Stomach smooth muscle (tissue), 2 donors: ENCODE data around the gene MAML3.

Source experiments
- H3K27ac ChIP-seq: one replicate; pipeline ENCODE4 v1.7.0; 2013; ENCODE audit warnings: mild to moderate bottlenecking, low read length, inconsistent platforms
- H3K27me3 ChIP-seq, 2 donors: one replicate each; pipeline ENCODE4 v1.7.0; 2013; ENCODE audit warnings: low read length in 2 of 2; ENCODE audit not compliant: insufficient read depth in 2 of 2, control insufficient read depth in 1 of 2
- H3K36me3 ChIP-seq, 2 donors: one replicate each; pipeline ENCODE4 v1.7.0; 2013; ENCODE audit warnings: low read length in 2 of 2; ENCODE audit not compliant: control insufficient read depth in 2 of 2, insufficient read depth in 2 of 2
- H3K4me1 ChIP-seq: one replicate; pipeline ENCODE4 v1.7.0; 2013; ENCODE audit warnings: low read length; ENCODE audit not compliant: control insufficient read depth, insufficient read depth
- H3K4me3 ChIP-seq, 2 donors: one replicate each; pipeline ENCODE4 v1.7.0; 2013; ENCODE audit warnings: low read length in 2 of 2
- H3K9ac ChIP-seq, 2 donors: one replicate each; pipeline ENCODE4 v1.7.0; 2013; ENCODE audit warnings: low read length in 2 of 2, mild to moderate bottlenecking in 1 of 2
- H3K9me3 ChIP-seq, 2 donors: one replicate each; pipeline ENCODE4 v1.7.0; 2013; ENCODE audit warnings: low read length in 2 of 2; ENCODE audit not compliant: control insufficient read depth in 2 of 2
- donor health status: healthy.
- donor health status: Pancreatic carcinoma.

MAML3 gene

DNA sequence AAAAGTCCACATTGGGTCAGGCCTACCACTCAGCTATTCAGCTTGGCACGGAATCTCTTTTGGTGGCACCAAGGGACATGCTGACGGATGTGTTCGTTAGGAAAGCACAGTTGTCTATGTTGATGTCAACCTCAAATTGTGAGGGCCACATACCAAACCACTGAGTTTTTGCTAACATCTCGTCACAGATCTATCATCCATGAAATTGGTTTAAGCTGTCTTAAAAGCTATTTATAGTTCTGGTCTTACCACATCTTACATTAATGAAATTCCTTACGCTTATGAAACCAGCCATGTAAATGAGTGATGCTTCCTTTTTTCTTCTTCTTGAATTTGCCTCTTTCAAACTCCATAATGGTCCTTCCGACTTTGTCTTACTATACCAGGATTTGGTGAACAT is 386.8 kb downstream of the MAML3 start:
- H3K4me3 ChIP-seq = no peak overlapping the region
- no peaks in the 10 kb centered on the region for H3K9me3 ChIP-seq
- H3K27me3 ChIP-seq = no peaks in the 10 kb centered on the region
- H3K4me1 ChIP-seq = peaks cover 22% of the 10 kb centered on the region
- no peak overlapping the region for H3K9ac ChIP-seq
- H3K36me3 ChIP-seq = no peaks in the 10 kb centered on the region
- H3K27ac ChIP-seq = no peak overlapping the region

DNA sequence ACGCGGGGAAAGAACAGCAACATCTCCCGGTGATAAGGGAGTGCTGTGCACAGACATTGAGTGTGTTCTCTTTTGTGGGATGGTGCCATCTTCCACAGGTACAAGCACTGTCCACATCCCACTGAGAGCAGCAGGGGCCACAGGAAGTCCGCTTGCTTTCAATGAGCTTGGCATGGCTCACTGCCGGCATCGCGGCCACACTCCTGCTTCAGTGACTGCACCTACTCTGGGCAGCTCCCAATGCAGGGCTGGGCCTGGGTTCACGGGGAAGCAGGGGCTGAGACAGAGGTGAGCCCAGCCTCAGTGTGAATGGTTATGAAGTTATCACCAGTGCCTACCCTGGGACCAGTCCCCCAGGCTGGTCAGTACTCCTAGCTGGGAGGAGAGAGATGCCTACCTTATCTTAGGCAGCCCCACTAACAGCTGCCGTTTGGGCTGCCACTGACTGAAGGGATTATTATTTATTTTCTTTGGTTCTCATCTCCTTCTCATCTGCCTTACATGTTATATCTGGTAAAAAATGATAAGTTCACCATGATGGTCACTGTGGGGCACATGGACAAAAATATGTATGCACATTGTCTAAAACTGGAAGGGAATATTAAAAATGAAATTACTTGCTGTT is 389.2 kb downstream of the MAML3 start:
- no peaks in the 10 kb centered on the region for H3K36me3 ChIP-seq
- H3K4me1 ChIP-seq = peaks cover 22% of the 10 kb centered on the region
- H3K4me3 ChIP-seq = peak overlapping the region in 1 of 2 donors; percentile 47
- no peak overlapping the region for H3K27ac ChIP-seq
- H3K27me3 ChIP-seq = no peaks in the 10 kb centered on the region
- no peaks in the 10 kb centered on the region for H3K9me3 ChIP-seq
- H3K9ac ChIP-seq = no peak overlapping the region

DNA sequence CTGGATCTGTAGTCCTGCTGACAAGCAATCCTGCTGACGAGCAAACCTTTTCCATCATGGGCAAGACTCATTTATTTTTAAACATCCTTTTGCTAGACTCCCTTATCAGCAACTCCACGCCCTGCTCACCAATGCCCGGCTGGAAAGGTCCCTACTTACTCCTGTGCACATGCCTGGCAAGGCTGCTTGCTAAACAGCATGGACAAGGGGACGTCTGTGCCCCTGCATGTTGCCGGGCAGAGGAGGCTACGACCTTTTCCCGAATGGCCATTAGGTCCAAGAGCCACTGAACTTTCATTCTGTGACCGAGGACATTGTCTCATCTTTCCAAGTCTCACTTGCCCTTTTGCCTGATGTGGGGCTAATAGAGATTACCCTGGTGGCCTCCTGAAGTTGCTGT is 389.8 kb downstream of the MAML3 start:
- Histone ChIP-seq H3K27ac (no peak overlapping the region), H3K9me3 (no peaks in the 10 kb centered on the region), H3K36me3 (no peaks in the 10 kb centered on the region), H3K27me3 (no peaks in the 10 kb centered on the region), H3K4me3 (peak overlapping the region in 1 of 2 donors; percentile 47), H3K9ac (no peak overlapping the region), H3K4me1 (peaks cover 22% of the 10 kb centered on the region)

DNA sequence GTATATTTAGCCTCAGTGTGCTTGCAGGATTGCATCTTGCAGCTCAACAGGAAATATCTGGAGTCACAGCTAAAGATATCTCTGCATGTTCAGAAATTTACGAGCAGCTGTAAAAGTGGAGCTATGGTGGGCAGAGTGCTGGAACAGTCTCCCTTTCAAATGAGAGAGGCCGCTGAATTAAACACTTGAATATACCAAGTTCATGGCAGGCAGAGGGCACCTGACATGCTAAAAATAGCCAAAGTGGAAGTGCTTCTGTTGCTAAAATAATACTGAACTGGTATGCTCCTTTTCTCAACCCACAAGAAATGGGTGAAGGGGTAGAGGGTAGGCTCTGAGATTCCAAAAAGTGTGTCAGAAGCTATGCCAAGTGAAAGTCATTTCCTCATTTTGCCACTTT is 390.3 kb downstream of the MAML3 start:
- peak overlapping the region; percentile 37 to 47 for H3K4me3 ChIP-seq
- H3K27me3 ChIP-seq = no peaks in the 10 kb centered on the region
- no peak overlapping the region for H3K9ac ChIP-seq
- peaks cover 22% of the 10 kb centered on the region for H3K4me1 ChIP-seq
- no peaks in the 10 kb centered on the region for H3K36me3 ChIP-seq
- no peaks in the 10 kb centered on the region for H3K9me3 ChIP-seq
- H3K27ac ChIP-seq = peak overlapping the region; percentile 31

DNA sequence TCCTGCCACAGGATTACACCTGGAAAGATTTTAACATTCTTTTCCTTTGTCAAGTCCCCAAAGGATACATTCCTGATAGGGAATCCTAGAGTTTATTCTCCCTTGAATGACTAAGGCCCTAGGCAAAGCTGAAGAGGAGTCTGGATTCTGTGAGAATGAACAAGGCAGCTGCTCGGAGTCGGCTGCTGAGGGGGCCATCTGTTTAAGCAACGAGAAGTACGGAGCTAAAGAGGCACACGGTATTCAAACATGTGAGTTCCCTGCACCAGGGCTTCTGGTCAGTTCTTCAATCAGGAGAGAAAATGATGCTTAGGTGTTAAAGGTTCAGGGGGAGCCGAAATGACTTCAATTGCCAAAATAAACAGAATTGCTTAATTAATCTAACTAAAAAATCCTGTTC is 390.8 kb downstream of the MAML3 start:
- Histone ChIP-seq H3K27ac (peak overlapping the region; percentile 31), H3K4me3 (peak overlapping the region in 1 of 2 donors; percentile 47), H3K27me3 (no peaks in the 10 kb centered on the region), H3K9ac (no peak overlapping the region), H3K4me1 (peaks cover 22% of the 10 kb centered on the region), H3K36me3 (no peaks in the 10 kb centered on the region), H3K9me3 (no peaks in the 10 kb centered on the region)

DNA sequence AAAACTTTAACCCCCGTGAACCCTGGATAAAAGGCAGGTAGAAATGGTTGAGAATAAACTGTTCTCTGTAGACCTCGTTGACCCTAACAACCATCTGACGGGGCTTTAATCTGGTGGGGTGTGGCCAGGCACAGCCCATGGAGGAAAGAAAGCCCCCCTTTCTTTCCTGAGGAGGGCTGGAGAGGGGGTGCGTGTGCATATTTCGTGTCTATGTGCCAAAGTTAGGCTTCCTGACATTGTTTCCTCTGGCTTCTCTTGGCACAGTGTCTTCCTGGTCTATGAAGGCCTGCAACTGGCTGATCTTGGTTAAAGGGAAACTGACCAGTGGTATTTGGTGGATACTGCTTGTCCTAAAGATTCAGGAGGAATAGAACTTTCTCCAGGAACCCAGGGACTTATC is 391.3 kb downstream of the MAML3 start:
- Histone ChIP-seq H3K27me3 (no peaks in the 10 kb centered on the region), H3K9ac (no peak overlapping the region), H3K4me3 (no peak overlapping the region), H3K27ac (no peak overlapping the region), H3K4me1 (peaks cover 22% of the 10 kb centered on the region), H3K9me3 (no peaks in the 10 kb centered on the region), H3K36me3 (no peaks in the 10 kb centered on the region)

DNA sequence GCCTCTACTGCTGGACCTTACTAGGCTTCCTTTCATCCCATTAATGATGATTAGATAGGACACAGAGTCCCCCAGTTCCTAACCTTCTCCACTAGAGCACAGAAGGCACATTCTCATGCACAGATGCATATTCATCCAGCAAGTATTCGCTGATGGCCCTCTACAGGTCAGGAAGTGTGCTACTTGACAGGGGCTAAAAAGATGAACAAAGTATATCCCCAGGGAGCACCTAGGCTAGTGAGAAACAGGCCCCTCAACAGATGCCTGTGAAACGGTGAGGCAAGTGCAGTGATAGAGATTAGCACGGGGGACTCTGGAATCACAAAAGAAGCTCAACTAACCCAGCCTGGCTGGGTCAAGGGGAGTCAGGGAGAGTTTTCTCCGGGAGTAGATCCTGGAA is 392.5 kb downstream of the MAML3 start:
- Histone ChIP-seq H3K27ac (no peak overlapping the region), H3K9ac (no peak overlapping the region), H3K9me3 (no peaks in the 10 kb centered on the region), H3K4me3 (no peak overlapping the region), H3K27me3 (no peaks in the 10 kb centered on the region), H3K36me3 (no peaks in the 10 kb centered on the region), H3K4me1 (peaks cover 22% of the 10 kb centered on the region)

DNA sequence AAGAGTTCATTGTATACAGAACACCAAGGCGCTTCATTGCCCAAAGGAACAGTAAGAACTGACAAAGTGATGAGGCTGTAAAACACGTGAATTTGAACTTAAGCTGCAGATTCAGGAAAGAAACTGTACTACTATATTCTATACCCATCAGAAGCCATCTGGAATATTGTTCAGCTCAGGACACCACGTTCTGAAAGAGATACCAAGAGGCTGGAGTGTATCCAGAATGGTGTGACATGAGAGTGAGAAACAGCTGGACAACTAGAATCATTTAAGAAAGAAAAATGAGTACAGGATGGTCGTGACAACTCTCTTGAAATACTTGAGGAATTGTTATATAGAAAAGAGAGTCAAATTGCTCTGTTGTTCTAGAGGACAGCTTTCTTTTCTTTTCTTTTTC is 393.4 kb downstream of the MAML3 start:
- H3K27me3 ChIP-seq = no peaks in the 10 kb centered on the region
- no peak overlapping the region for H3K9ac ChIP-seq
- H3K9me3 ChIP-seq = no peaks in the 10 kb centered on the region
- H3K27ac ChIP-seq = no peak overlapping the region
- peaks cover 22% of the 10 kb centered on the region for H3K4me1 ChIP-seq
- no peaks in the 10 kb centered on the region for H3K36me3 ChIP-seq
- no peak overlapping the region for H3K4me3 ChIP-seq

DNA sequence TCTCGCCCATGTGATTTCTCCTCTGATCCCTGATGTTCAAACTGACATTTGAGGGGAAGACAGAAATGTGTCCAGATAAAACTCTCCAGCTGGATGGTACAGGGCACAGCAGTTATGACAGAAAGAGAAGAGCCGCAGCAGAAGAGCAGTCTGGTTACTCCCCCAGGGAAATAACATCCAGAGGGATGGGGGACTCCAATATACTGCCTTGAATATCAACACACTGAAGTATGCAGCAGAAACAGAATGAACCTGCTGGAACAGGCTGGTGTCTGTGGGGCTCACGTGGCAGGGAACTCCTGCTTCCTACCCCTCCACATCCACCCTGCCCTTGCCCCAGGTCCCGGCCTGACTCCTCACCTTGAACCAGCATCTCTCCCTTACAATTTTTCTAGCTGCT is 394.9 kb downstream of the MAML3 start:
- H3K36me3 ChIP-seq = no peaks in the 10 kb centered on the region
- H3K27me3 ChIP-seq = no peaks in the 10 kb centered on the region
- peaks cover 15% of the 10 kb centered on the region for H3K4me1 ChIP-seq
- no peak overlapping the region for H3K27ac ChIP-seq
- no peak overlapping the region for H3K9ac ChIP-seq
- no peaks in the 10 kb centered on the region for H3K9me3 ChIP-seq
- no peak overlapping the region for H3K4me3 ChIP-seq

DNA sequence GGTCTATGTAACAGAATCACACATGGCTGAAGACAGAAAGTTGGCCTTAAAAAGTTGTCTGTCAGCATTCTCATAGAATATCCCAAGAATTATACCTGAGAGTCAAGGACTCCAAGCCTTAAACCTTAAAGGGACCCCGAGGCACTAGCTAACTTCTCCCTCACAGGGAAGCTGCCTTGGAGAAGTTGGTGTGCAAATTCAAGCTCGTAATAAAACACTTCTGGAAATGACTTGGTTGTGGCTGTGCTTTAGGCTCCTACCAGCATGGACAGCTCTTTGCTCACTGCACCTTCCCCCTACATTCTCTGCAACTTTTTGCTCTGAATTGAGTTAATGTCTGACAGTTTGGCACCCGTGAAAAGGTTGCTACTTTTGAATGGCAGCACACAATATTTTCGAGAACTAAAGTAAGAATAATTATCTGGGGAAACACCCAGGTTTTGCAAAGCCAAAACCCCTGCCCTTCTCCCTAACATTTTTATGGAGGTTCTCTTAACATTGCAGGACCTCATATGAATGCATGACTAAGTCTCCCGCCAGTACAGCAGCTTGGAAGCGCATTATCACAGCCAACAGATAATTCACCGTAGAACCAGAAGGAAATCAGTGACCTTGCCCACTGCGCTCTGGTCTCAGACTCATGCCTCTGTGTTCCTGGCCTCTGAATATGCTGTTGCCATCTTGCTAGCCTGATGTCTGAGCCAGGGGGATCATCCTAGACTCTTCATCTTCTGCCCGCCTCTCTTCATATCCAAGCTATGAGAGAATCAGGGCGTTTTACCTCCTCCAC is 397.4 kb downstream of the MAML3 start:
- no peak overlapping the region for H3K9ac ChIP-seq
- H3K4me3 ChIP-seq = no peak overlapping the region
- H3K36me3 ChIP-seq = no peaks in the 10 kb centered on the region
- no peaks in the 10 kb centered on the region for H3K4me1 ChIP-seq
- no peak overlapping the region for H3K27ac ChIP-seq
- no peaks in the 10 kb centered on the region for H3K27me3 ChIP-seq
- H3K9me3 ChIP-seq = no peaks in the 10 kb centered on the region

DNA sequence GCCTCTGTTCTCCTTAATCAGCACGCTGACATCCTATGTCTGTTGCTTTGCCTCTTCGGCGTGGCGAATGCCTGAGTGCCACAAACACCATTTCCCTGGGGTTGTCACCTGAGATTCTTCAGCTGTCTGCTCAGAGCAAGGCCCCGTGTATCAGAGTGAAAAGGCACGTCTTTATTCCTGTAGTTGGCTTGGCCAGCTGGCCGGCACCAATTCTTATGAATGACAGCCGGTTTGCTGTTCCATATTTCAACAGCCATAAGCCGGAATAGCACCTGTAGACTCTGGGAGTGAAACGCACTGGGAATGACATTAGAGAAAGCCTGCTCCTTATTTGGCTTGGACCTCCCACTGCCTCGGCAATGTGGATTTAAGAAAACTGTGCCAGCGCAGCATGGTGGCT is 399.0 kb downstream of the MAML3 start:
- Histone ChIP-seq H3K4me3 (no peak overlapping the region), H3K27me3 (no peaks in the 10 kb centered on the region), H3K36me3 (no peaks in the 10 kb centered on the region), H3K4me1 (no peaks in the 10 kb centered on the region), H3K9ac (no peak overlapping the region), H3K9me3 (no peaks in the 10 kb centered on the region), H3K27ac (no peak overlapping the region)
